ENCODE measurements around the gene MARF1.
A peak's percentile ranks its signal among the peaks of the same experiment; 100 is the strongest.

The MARF1 gene

DNA sequence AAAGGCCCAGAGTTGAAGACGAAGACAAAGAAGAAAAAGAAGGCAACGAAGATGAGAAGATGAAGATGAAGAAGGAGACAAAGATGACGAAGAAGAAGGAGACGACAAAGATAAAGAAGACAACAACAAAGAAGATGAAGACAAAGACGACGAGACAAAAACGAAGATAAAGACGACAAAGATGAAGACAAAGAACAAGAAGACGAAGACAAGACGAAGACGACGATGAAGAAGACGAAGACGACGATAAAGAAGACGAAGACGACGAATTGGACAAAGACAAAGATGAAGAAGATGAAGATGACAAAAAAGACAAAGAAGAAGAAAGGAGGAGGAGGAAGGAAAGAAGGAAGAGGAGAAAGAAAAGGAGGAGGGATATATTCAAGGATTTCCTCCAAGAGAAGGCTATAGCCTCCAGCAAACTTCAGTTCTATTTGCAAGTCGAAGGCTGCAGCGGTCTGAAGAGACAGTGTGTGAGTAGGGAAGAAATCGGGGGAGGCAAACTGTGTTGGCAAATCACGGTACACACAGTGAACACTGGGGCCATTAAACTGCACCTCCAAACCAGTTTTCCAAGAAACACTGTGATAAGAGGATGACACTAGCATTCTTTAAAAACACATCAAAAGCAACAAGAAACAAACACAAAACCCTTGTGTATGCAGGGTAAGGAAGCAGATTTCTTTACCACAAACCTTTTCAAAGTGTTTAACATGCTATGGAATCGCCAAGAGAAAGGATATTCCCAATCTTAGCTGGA is 40.5 kb downstream of the MARF1 start:
- DNase-seq = no peak

DNA sequence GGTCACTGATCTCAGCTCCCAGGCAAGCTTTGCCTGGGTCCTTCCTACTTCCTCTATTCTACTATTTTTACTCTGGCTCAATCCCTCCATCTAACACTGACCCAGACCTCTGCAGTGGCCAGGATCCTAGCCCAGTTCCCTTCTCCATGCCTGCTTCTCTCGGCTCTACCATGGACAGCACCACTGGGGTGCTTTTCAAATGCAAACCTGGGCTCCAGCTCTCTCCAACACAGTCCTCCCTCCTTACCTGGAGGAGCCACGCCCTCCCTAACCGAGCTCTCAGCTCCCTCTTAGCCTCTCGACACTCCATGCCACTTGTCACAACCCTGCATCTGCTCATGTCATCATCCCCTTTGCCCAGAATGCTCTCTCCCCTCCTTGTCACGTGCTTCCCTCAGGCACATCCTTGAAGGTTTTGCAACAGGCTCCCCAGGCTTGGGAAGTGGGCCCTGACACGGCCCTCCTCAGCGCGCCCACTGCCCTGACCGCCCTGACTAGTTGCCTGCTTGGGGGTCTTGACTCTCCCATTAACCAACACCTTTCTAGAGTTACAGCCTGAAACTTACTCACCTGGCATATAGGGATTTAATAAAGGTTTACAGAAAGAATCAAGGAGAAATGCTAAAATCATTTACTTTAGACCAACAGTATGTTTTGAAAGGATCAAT is 41.6 kb downstream of the MARF1 start:
- DNase-seq = no peak

DNA sequence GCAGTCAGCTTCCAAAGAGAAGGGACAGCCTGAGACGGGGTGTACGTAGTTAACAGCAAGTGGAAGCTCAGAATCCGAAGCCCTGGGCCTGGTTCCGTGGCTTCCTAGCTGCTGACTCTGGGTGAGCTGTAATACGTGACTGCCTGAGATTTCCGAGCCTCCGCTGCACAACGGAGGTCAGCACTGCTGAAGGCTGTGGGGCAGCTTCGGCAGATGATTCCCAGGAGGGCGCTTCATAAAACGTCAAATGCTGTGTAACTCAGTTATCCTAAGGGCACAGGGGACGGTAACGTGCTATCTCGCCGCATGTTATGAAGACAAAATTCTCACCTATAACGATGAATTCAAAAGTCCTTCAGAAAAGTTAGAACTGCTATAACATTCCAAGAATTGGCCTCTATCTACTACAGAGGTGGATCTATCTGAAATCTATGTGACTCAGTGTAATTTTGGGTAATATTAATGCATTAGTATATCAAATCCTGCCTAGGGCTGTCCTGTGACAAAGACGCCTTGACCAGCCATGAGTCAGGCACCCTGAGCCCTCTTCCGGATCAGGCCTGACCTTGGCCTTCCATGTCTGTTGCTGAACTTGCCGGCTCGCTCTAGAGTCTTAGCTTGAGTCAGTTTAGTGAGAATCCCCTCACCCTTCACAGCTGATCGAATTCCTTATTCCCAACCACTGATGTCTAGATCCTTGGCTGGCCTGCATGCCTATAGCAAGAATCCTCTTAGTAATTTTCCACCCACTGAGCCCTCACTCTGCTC is 43.5 kb downstream of the MARF1 start:
- DNase-seq = no peak

DNA sequence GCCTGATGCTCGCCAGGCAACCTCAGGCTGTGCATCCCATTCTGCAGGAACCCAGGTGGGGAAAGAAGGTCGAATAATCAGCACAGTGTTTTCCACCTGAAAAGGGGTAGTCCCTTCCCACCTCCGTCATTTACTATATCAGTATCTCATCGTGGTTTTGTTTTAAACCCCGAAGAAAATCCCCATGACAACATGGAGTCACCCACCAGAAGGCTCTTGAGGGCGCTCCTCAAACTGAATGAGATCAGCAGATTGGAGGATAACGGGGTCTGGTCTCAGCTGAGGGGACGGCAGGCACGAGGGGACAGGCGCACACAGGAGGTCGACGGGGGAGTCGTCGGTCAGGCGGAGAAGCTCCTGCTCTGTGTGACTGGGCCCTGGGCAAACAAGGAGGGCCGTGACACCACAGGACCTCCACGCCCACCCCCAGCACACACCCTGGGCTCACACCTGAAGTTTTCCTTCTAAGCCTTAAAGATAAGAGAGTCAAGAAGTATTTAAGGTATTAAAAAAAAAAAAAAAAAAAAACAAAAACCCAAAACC is 44.2 kb downstream of the MARF1 start:
- DNase-seq = no peak

DNA sequence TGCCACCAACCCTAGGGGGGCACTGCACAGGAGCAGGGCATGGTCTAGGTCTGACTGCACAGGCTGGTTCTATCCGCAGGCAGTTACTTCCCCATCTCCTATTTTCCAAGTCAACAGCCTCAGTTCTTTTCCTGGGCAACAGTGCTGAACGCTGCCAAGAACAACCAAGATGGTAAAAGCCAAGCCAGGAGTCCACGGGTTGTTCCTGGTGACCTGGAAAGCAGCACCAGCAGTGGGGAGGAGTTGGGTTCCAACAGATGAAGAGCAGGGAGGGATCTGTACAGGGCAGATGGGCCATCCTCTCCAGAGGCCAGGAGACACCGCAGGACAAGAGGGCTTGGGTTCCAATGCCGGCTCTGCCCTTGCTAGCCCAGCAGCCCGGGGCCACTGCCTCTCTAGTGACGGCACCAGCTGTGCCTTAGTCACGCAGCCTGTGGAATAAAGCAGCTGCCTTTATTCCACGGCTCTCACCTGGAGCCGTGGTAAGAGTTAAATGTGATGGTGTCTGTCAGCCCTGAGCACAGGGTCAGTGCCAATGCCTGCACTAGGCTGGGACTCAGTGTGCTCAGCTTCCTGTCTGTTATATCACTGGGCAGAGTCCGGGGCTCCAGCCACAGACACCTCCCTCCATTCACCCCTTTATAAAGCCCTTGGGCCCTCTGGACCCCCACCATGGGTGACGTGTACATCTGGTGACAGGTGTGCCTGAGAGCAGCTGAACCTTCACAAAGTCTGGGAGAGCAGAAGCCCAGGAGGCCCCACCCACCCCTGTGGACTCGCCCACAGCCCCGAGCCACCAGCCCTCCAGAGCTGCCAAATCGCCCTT is 44.9 kb downstream of the MARF1 start:
- peak in 5 of 51 donors; percentile 5 to 42 (median 15) for DNase-seq

DNA sequence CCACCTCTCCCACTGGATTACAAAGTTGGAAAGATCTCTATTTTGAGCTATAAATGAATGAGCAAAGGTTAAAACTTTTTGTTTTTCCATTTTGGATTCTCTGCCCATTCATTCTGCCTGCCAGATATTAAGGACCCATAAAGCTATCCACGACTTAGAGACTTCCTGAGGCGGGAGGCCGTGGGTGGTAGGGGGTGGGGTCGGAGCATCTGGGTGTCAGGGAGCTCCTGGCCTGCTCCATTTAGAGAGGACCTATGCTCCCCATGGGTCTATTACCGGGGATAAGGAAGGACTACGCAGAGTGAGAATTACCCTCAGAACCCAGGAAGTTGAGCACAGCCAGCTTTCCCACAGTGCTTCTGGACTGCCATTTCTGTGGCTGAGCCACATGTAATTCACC is 45.8 kb downstream of the MARF1 start:
- no peak for DNase-seq

DNA sequence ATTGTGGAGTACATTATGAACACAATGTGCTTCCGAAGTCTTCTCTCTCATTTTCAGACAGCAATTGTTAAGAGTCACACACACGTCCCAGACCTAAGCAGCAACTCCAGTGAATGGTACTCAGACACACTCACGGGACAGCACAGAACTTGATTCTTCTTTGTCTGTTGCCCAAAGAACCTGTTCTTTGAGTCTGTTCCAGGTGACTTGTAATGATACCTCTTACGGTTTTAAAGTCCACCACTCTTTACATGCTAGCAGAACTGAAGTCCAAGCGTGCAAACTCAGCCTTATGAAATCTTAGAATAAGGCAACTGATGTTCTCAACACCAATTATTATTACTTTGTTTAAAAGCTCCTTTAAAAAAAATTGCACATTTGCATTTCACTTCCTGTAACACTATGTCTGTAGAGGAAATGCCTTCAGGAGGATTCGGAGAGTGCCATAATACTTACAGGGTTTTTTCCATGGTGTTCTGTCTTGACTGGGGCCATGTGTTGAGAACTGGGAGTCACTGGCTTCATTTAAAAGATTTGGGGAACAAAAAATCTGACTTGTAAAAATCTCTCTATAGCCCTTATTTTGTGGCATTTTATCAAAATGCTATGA is 48.1 kb downstream of the MARF1 start:
- no peak for DNase-seq

DNA sequence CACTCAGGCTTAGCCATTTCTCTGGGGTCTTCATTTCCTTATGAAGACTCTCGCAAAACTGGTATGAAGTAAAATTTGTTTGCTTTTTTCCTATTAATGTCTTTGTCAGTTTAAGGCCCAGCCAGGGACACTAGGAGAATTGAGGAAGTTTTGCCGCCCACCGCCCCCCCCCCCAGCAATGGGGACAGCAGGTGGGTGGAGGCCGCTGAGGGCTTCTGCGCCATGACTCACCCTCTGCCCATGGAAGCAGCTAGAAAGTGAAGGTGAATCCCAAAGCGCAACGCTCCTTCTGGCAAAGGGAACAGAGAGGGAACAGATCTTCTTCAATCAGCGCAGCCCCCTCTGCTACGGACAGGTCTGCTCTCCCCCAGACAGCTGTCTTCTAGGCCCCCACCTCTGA is 49.7 kb downstream of the MARF1 start:
- no peak for DNase-seq

DNA sequence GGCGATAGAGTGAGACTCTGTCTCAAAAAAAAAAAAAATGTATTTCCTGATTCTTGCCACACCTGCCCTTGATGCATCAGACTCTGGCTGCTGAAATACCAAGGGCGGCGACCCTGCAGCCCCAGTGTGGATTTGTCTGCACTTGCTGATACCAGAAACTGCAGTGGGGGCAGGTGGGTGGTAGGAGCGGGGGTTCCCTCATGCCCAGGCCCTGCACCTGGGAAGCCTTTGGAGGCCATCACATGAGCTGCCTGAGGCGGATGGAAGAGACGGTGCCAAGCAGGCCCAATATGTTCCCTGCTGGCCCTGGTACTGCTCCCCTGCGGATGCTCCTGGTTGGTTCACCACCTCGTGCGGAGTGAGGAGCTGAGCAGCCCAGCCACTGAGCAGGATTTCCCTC is 50.6 kb downstream of the MARF1 start:
- no peak for DNase-seq

DNA sequence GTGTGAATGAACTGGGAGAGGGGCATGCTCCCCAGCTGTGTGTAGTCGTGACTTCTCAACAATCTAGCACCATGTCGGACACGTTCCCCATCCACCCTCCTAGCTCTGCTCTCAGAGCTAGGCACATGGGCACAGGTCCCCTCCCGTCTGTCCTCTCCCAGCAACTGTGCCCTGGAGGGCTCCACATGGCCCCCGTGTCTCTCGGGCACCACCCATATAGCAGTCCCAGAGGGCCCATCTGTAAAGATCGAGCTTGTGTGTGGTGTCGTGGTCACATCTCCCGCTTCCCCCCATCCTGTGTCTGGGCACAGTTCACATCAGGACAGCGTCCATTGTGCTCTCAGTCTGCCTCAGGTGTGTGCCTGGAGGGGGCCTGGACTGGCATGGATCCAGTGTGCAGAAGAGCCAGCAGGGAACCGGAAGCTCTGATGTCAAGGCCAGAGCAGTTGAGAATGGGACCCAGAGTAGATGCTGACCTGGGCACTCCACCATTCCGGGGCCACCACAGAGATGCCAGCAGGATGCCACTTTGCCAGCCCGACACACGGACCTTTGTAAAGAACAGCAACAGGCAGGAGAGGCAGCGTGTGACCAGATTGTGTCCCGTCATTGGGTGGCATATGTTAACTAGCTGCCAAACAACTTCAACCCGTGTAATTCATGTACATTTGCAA is 55.7 kb downstream of the MARF1 start:
- DNase-seq = no peak

DNA sequence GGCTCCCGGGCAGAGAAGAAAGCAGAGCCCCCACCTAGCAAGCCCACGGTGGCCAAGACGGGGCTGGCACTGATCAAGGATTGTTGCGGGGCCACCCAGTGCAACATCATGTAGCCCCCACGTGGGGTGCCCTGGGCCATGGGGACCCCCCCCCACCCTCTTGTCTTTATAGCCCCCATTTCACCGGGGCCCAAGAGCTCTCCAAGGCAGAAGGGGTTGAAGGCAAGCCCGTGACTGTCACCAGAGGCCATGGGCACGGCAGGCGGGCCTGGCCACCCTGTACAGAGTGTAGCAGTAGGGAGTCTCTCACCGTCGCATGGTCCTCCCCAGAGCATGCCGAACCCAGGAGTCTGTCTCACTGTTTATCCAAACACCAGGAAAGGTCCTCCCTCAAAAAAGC is 56.2 kb downstream of the MARF1 start:
- no peak for DNase-seq

DNA sequence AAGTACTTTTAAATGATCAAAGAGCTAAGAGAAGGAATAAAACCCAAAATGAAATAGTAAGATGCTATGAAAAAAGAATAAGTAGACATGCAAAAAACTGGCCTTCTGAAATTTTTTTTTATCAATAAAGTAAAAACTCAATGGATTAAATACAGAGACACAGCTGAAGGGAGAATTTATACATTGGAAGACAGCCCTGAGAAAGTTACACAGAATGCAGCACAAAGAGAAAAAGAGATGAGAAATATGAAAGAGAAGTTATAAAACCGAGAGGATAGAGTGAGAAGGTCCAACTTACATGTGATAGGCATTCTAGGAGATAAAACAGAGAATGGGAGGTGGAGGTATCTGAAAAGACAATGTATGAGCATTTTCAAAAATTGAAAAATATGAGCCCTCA is 57.0 kb downstream of the MARF1 start:
- DNase-seq = no peak

DNA sequence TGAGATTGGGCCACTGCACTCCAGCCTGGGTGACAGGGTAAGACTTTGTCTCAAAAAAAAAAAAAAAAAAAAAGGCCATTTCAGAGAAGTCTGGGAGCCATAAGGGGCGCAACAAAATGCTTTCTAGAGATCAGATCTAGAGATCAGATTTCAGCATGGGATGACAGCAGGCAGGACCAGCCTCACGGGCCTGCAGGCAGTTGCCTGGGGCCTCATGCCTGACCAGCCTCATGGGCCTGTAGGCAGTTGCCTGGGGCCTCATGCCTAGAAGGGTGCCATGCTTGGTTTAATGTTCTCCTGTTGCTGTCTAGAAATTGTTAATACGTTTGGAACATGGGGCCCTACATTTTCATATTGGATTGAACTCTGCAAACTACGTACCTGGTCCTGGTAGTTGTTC is 59.4 kb downstream of the MARF1 start:
- no peak for DNase-seq

DNA sequence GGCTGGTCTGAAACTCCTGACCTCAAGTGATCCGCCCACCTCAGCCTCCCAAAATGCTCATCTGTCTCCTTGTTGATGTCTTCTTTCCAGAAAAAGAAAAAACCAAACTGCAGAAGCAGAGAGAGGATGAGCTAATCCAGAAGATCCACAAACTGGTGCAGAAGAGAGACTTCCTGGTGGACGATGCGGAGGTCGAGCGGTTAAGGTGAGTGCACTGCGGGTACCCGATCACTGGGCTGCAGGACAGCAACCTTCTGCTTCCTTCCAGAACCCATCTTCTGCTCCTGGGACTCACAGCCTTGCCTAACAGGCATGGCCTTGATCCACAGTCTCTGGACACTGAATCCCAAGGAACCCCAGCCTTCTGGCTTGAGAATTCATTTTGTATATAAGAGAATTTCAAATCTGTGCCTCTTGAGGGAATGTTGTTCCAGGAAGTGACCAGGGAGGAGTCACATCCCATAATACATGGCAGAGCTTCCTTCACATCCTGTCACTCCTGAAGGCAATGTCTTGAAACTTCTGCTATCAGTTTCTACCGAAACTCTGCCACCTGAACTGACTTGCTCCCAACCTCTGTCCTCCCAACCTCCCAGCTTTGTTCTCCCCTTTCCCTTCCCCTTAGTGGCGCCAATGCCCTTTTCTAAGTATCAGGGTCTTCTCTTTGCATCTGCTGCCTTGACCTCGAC is 61.7 kb downstream of the MARF1 start:
- no peak for DNase-seq

DNA sequence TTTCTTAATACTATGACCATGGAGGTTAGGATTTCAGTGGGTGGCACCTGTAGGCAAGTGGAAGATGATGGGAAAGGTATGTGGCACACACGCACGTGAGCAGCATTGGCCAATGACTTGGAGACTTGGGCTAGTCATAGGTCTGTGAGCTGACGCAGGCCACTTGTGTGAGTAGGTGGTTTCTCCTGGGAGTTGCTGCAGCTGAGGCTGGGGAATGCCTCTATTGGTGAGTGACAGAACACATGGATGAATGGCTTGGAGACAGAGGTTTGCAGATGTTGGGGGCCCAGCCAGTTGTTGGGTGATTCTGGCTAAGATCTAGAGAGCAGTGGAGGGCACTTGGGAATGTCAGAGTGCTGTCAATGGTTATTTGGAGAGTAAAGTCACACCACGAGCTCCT is 64.1 kb downstream of the MARF1 start:
- DNase-seq = no peak

DNA sequence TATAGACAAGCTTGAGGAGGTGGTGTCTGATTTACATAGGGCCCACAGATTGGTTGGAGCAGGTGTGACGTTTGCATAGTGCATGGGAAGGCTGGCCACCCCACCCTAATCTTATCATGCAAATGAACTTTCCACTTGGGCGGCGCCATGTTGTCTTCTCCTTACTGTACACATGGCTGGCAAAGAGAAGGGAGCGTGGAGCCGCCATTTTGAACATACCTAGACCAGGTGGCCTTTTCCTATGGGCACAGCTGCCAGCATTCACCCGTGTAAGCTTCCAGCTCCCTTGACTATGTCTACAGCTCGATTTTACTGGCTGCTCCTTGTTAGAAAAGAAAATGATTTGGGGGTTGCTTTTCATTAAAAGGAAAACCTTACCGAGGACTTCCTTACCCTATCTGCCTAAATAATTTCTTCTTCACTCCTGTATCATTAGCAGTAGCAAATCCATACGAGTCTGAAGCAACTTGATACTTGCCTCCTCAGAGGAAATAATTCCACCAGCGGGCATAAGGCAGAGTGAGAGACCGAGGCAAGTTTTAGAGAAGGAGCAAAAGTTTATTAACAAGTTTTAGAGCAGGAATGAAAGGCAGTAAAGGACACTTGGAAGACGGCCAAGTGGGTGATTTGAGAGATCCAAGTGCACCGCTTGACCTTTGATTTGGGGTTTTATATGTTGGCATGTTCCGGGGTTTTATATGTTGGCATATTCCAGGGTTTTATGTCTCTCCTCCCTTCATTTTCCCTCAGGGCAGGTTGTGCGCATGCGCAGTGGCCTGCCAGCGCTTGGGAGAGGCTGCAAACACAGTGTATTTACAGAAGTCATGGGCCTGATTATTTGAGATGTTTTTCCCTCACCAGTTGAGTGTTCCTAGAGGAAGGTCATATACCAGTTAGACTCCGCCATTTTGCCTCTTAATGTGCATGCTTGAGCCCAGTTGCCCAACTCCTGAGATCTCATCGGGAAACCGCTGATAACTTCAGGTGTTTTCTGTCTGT is 65.7 kb downstream of the MARF1 start:
- DNase-seq = no peak

DNA sequence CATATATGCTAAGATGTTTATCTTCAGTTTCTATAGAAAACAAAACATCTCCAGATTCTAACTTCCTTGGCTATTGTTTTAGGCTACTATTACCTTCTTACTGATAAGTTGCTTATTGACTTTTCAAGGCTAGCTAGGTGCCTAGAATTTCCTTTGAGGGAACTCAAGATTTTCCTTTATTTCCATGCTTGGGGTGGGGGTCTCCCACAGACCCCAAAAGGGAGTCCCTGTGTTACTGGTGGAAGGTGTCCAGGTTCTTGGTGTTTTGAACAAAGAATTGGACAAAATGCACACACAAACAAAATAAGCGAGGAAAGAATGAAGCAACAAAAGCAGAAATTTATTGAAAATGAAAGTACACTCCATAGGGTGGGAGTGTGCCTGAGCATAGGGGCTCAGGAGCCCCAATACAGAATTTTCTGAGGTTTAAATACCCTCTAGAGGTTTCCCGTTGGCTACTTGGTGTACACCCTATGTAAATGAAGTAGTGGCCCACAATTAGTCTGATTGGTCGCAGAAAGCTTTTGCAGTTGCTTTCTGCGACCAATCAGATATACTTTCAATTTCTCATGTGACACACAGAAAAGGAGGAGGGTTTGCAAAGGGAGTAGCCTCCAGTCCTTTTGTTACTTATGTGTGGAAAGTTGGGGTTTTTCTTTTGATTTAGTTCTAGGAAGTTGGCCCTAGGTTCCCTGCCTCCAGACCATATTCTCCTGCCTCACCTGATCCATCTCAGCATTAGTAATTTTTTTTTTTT is 67.5 kb downstream of the MARF1 start:
- no peak for DNase-seq

DNA sequence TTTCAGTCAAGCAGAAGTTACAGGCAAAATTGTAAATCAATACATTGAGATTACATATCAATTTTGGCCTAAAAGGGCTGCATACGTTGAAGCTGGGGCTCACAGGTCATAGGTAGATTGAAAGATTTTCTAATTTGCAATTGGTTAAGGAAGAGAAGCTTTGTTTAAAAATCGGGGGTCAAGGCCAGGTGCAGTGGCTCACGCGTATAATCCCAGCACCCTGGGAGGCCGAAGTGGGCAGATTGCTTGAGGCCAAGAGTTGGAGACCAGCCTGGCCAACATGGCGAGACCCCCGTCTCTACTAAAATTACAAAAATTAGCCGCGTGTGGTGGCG is 68.4 kb downstream of the MARF1 start:
- no peak for DNase-seq
